Adrenal gland (tissue), 5 donors: Measurements from ENCODE around the gene ATP5IF1.

ENCODE experiments used
- CTCF ChIP-seq, 6 experiments: fragments of 450-650 bp in 4 of 6; fragments of 200-600 bp in 2 of 6; sonication (generic) in 1 of 6; IDR thresholded peaks; 1 replicate in 5 of 6; 2 replicates in 1 of 6; pipeline versions ENCODE4 v1.5.1 to v1.8.0; 2016 to 2021; ENCODE audit warnings: antibody characterized with exemption in 6 of 6, mild to moderate bottlenecking in 2 of 6, moderate library complexity in 1 of 6
- POLR2A ChIP-seq, 2 donors: fragments of 450-650 bp; IDR thresholded peaks; one replicate each; pipeline ENCODE4 v1.6.1; 2017; ENCODE audit warnings: antibody characterized with exemption in 2 of 2, mild to moderate bottlenecking in 2 of 2, moderate library complexity in 1 of 2
- donor health status: DM: no; HTN: no; CAD: no.

GRCh38 chr1:28281608-28282425 is 45.9 kb downstream of the ATP5IF1 start:
- TF ChIP-seq CTCF (IDR thresholded peaks at IDR 0.05) (no peak), POLR2A (IDR thresholded peaks at IDR 0.05) (no peak)
